ENCODE data around the gene INHBC.

GRCh38 chr12:57498571-57498970 is 64.0 kb downstream of the INHBC start:
- no peak for TF ChIP-seq EZH2 (IDR thresholded peaks at IDR 0.05; ENCODE audit: low read depth)
- TF ChIP-seq, protein P1, sequence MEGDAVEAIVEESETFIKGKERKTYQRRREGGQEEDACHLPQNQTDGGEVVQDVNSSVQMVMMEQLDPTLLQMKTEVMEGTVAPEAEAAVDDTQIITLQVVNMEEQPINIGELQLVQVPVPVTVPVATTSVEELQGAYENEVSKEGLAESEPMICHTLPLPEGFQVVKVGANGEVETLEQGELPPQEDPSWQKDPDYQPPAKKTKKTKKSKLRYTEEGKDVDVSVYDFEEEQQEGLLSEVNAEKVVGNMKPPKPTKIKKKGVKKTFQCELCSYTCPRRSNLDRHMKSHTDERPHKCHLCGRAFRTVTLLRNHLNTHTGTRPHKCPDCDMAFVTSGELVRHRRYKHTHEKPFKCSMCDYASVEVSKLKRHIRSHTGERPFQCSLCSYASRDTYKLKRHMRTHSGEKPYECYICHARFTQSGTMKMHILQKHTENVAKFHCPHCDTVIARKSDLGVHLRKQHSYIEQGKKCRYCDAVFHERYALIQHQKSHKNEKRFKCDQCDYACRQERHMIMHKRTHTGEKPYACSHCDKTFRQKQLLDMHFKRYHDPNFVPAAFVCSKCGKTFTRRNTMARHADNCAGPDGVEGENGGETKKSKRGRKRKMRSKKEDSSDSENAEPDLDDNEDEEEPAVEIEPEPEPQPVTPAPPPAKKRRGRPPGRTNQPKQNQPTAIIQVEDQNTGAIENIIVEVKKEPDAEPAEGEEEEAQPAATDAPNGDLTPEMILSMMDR (conservative IDR thresholded peaks at IDR 0.05): no peak
